Activated CD4-positive, alpha-beta T cell treated with anti-CD3 and anti-CD28 coated beads, Interleukin-2, amount 10 ng/mL, durations not matched to agents 7 days and 5 days (primary cell): ENCODE data around the gene WDFY2. TPM values are rescaled to one million over a fixed set of nuclear protein-coding genes. Genes with fewer than 3 reads are reported as not detected.

Source experiments
- CTCF ChIA-PET: fragments of 350-600 bp; sonication (Branson Sonifier 250); formaldehyde crosslinking; loops from one replicate; lab custom pipeline; 2021; ENCODE audit warnings: antibody characterized with exemption; lab: Charles Lee
- POLR2A ChIA-PET: fragments of 350-600 bp; sonication (Branson Sonifier 250); formaldehyde crosslinking; loops from one replicate; lab custom pipeline; 2021; ENCODE audit warnings: antibody characterized with exemption; lab: Charles Lee
- DNase-seq: peaks from one replicate; pipeline ENCODE4 v3.0.0-alpha.2; 2020
- H3K27ac Mint-ChIP-seq: one replicate; pipeline ENCODE4 v1.8.0; 2021; ENCODE audit warnings: mild to moderate bottlenecking, moderate library complexity, mixed read lengths
- H3K27me3 Mint-ChIP-seq: one replicate; pipeline ENCODE4 v1.8.0; 2021; ENCODE audit warnings: mixed read lengths
- H3K36me3 Mint-ChIP-seq: one replicate; pipeline ENCODE4 v1.8.0; 2021; ENCODE audit warnings: low read depth, mixed read lengths
- H3K4me1 Mint-ChIP-seq: one replicate; pipeline ENCODE4 v1.8.0; 2021; ENCODE audit warnings: mixed read lengths
- H3K4me3 Mint-ChIP-seq: one replicate; pipeline ENCODE4 v1.8.0; 2021; ENCODE audit warnings: mild to moderate bottlenecking, moderate library complexity, mixed read lengths
- H3K9me3 Mint-ChIP-seq: one replicate; pipeline ENCODE4 v1.8.0; 2021; ENCODE audit warnings: mixed read lengths
- total RNA-seq, 2 experiments: library from RNA; stranded (reverse); gene quantifications; one replicate each; pipeline ENCODE4 v1.2.3, GENCODE V29; 2021

The WDFY2 gene
- total RNA-seq, 2 experiments from 2014 or later = 10.9 to 12.6 TPM

- Mint-ChIP-seq H3K27ac (no peak overlapping the region), H3K27me3 (no peaks in the 10 kb centered on the region), H3K36me3 (peaks cover 2% of the 10 kb centered on the region), H3K4me3 (no peak overlapping the region), H3K4me1 (peaks cover 12% of the 10 kb centered on the region), H3K9me3 (no peaks in the 10 kb centered on the region)
- ChIA-PET CTCF (interaction anchor here (0.6 to 2.2 kb wide), 3 partner anchors 10 to 187 kb away, joined by 3 to 5 read pairs (median 4); no protein-coding TSS in a partner anchor), POLR2A (no interaction called here)
- DNase-seq = no peak
Measured at GRCh38 chr13:51769455-51770127, 185.3 kb downstream of the WDFY2 start.

GRCh38 chr13:51770160-51770559 lies 185.9 kb downstream of the WDFY2 start:
- H3K27ac Mint-ChIP-seq = no peak overlapping the region
- POLR2A ChIA-PET = no interaction called here
- no peak for DNase-seq
- no peaks in the 10 kb centered on the region for H3K27me3 Mint-ChIP-seq
- H3K4me1 Mint-ChIP-seq = peaks cover 6% of the 10 kb centered on the region
- H3K4me3 Mint-ChIP-seq = no peak overlapping the region
- no peaks in the 10 kb centered on the region for H3K36me3 Mint-ChIP-seq
- H3K9me3 Mint-ChIP-seq = no peaks in the 10 kb centered on the region
- CTCF ChIA-PET = interaction anchor here (1.2 to 2.2 kb wide), 2 partner anchors 10 to 16 kb away, joined by 4 to 5 read pairs; no protein-coding TSS in a partner anchor

GRCh38 chr13:51770681-51771417 lies 186.6 kb downstream of the WDFY2 start:
- ChIA-PET CTCF (interaction anchor here (0.6 to 2.0 kb wide), 6 partner anchors 9 to 350 kb away, joined by 3 to 6 read pairs (median 3); no protein-coding TSS in a partner anchor), POLR2A (no interaction called here)
- no peak for DNase-seq
- no peak overlapping the region for H3K27ac Mint-ChIP-seq
- H3K27me3 Mint-ChIP-seq = no peaks in the 10 kb centered on the region
- H3K4me1 Mint-ChIP-seq = peaks cover under 1% of the 10 kb centered on the region
- H3K9me3 Mint-ChIP-seq = no peaks in the 10 kb centered on the region
- H3K4me3 Mint-ChIP-seq = no peak overlapping the region
- no peaks in the 10 kb centered on the region for H3K36me3 Mint-ChIP-seq

GRCh38 chr13:51771418-51772104 lies 187.3 kb downstream of the WDFY2 start:
- DNase-seq = no peak
- H3K36me3 Mint-ChIP-seq = no peaks in the 10 kb centered on the region
- no peak overlapping the region for H3K4me3 Mint-ChIP-seq
- no peaks in the 10 kb centered on the region for H3K9me3 Mint-ChIP-seq
- H3K27me3 Mint-ChIP-seq = no peaks in the 10 kb centered on the region
- H3K27ac Mint-ChIP-seq = no peak overlapping the region
- H3K4me1 Mint-ChIP-seq = no peaks in the 10 kb centered on the region
- ChIA-PET CTCF (interaction anchor here (0.6 to 2.0 kb wide), 5 partner anchors 10 to 351 kb away, joined by 3 to 6 read pairs (median 3); no protein-coding TSS in a partner anchor), POLR2A (interaction anchor here (0.6 to 1.0 kb wide), 2 partner anchors 14 to 319 kb away, joined by 3 to 4 read pairs; partner anchors contain the start of gene INTS6)

GRCh38 chr13:51772105-51772455 lies 187.8 kb downstream of the WDFY2 start:
- Mint-ChIP-seq H3K27me3 (no peaks in the 10 kb centered on the region), H3K36me3 (no peaks in the 10 kb centered on the region), H3K4me3 (no peak overlapping the region), H3K4me1 (no peaks in the 10 kb centered on the region), H3K9me3 (no peaks in the 10 kb centered on the region), H3K27ac (no peak overlapping the region)
- ChIA-PET CTCF (interaction anchor here (1.1 to 2.0 kb wide), 2 partner anchors 11 to 32 kb away, joined by 3 to 6 read pairs; no protein-coding TSS in a partner anchor), POLR2A (interaction anchor here (0.6 to 1.0 kb wide), 2 partner anchors 14 to 319 kb away, joined by 3 to 4 read pairs; partner anchors contain the start of gene INTS6)
- no peak for DNase-seq

- no peak overlapping the region for H3K27ac Mint-ChIP-seq
- ChIA-PET CTCF (interaction anchor here (2.0 kb wide), 1 partner anchor 10 kb away, joined by 6 read pairs; no protein-coding TSS in a partner anchor), POLR2A (interaction anchor here (1.0 kb wide), 1 partner anchor 320 kb away, joined by 3 read pairs; the partner anchor contains the start of gene INTS6)
- no peak overlapping the region for H3K4me3 Mint-ChIP-seq
- no peaks in the 10 kb centered on the region for H3K36me3 Mint-ChIP-seq
- no peaks in the 10 kb centered on the region for H3K4me1 Mint-ChIP-seq
- no peak for DNase-seq
- H3K9me3 Mint-ChIP-seq = no peaks in the 10 kb centered on the region
- H3K27me3 Mint-ChIP-seq = no peaks in the 10 kb centered on the region
Measured at GRCh38 chr13:51772781-51773180, 188.5 kb downstream of the WDFY2 start.

GRCh38 chr13:51773515-51773914 lies 189.3 kb downstream of the WDFY2 start:
- no peaks in the 10 kb centered on the region for H3K9me3 Mint-ChIP-seq
- DNase-seq = no peak
- no peak overlapping the region for H3K4me3 Mint-ChIP-seq
- ChIA-PET POLR2A (no interaction called here), CTCF (no interaction called here)
- H3K4me1 Mint-ChIP-seq = no peaks in the 10 kb centered on the region
- H3K27me3 Mint-ChIP-seq = no peaks in the 10 kb centered on the region
- H3K36me3 Mint-ChIP-seq = no peaks in the 10 kb centered on the region
- H3K27ac Mint-ChIP-seq = no peak overlapping the region

- H3K4me1 Mint-ChIP-seq = no peaks in the 10 kb centered on the region
- ChIA-PET CTCF (no interaction called here), POLR2A (no interaction called here)
- H3K9me3 Mint-ChIP-seq = no peaks in the 10 kb centered on the region
- H3K27ac Mint-ChIP-seq = no peak overlapping the region
- DNase-seq = no peak
- no peaks in the 10 kb centered on the region for H3K36me3 Mint-ChIP-seq
- H3K4me3 Mint-ChIP-seq = no peak overlapping the region
- no peaks in the 10 kb centered on the region for H3K27me3 Mint-ChIP-seq
Measured at GRCh38 chr13:51776179-51776578, 191.9 kb downstream of the WDFY2 start.

- CTCF ChIA-PET = interaction anchor here (0.9 kb wide), 1 partner anchor 343 kb away, joined by 3 read pairs; no protein-coding TSS in a partner anchor
- no peak for DNase-seq
- no peak overlapping the region for H3K27ac Mint-ChIP-seq
Measured at GRCh38 chr13:51777921-51778320, 193.7 kb downstream of the WDFY2 start.

GRCh38 chr13:51778392-51778791 lies 194.1 kb downstream of the WDFY2 start:
- Mint-ChIP-seq H3K36me3 (no peaks in the 10 kb centered on the region), H3K9me3 (no peaks in the 10 kb centered on the region), H3K4me1 (no peaks in the 10 kb centered on the region), H3K27ac (no peak overlapping the region), H3K4me3 (no peak overlapping the region), H3K27me3 (no peaks in the 10 kb centered on the region)
- no peak for DNase-seq
- ChIA-PET CTCF (interaction anchor here (0.7 to 4.3 kb wide), 3 partner anchors 19 to 352 kb away, joined by 3 to 15 read pairs (median 3); no protein-coding TSS in a partner anchor), POLR2A (no interaction called here)

More at GRCh38 chr13:51777921-51778320, 193.7 kb downstream of the WDFY2 start:
- H3K4me3 Mint-ChIP-seq = no peak overlapping the region
- no peaks in the 10 kb centered on the region for H3K36me3 Mint-ChIP-seq
- POLR2A ChIA-PET = no interaction called here
- no peaks in the 10 kb centered on the region for H3K4me1 Mint-ChIP-seq
- no peaks in the 10 kb centered on the region for H3K9me3 Mint-ChIP-seq
- H3K27me3 Mint-ChIP-seq = no peaks in the 10 kb centered on the region

GRCh38 chr13:51780099-51780498 lies 195.8 kb downstream of the WDFY2 start:
- DNase-seq = no peak
- no peaks in the 10 kb centered on the region for H3K36me3 Mint-ChIP-seq
- no peaks in the 10 kb centered on the region for H3K4me1 Mint-ChIP-seq
- ChIA-PET POLR2A (no interaction called here), CTCF (interaction anchor here (1.9 to 4.3 kb wide), 2 partner anchors 11 to 18 kb away, joined by 5 to 15 read pairs; no protein-coding TSS in a partner anchor)
- no peaks in the 10 kb centered on the region for H3K27me3 Mint-ChIP-seq
- H3K9me3 Mint-ChIP-seq = no peaks in the 10 kb centered on the region
- no peak overlapping the region for H3K27ac Mint-ChIP-seq
- H3K4me3 Mint-ChIP-seq = no peak overlapping the region
